Esophagus muscularis mucosa (tissue), 4 donors: ENCODE data around the gene BFSP1.

Experiments used
- CTCF ChIP-seq, 3 experiments: fragments of 200-600 bp in 2 of 3; fragments of 450-650 bp in 1 of 3; sonication (generic) in 2 of 3; IDR thresholded peaks; one replicate each; pipeline ENCODE4 v1.5.1; 2017 to 2019; ENCODE audit warnings: antibody characterized with exemption in 3 of 3, mild to moderate bottlenecking in 2 of 3, moderate library complexity in 1 of 3
- EP300 ChIP-seq: sonication (generic); formaldehyde crosslinking; IDR thresholded peaks from one replicate; pipeline ENCODE4 v1.6.1; 2017; ENCODE audit warnings: antibody characterized with exemption
- POLR2A ChIP-seq: fragments of 450-650 bp; IDR thresholded peaks from one replicate; pipeline ENCODE4 v1.6.1; 2017; ENCODE audit warnings: antibody characterized with exemption, moderate library complexity, mild to moderate bottlenecking, low read depth

DNA sequence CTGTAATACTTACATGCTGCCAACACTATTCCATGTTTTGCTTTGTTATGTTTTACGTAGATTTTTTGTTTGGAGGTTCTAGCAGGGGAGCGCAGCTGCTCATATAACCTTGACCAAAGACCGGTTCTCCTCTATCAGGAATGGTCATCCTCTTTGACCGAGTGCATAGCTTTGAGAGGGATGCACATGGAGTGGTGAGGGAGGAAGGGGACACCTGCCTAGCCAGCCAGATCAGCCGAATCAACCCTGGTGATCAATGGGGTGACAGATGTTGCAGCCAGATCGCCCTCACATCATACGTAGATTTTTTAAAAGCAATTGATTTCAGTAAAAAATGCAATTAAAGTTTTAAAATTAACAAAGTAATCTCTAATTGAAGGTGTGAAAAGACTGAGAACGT, 45.0 kb upstream of the BFSP1 start:
- TF ChIP-seq CTCF (IDR thresholded peaks at IDR 0.05) (no peak), POLR2A (no peak), EP300 (no peak)
